A673 (cell line): ENCODE data around the gene PNLDC1. TPM values are rescaled to one million over a fixed set of nuclear protein-coding genes. Genes with fewer than 3 reads are reported as not detected.
"Not testable (repeated sequence)": the region's sequence is repeated elsewhere in the genome, so short reads cannot be mapped to it uniquely, and the experiment has no call there.

Experiments used
- BruUV-seq: library from RNA; stranded (reverse); fragments of 400-500 nt; replicated peaks from 2 replicates; lab custom pipeline; 2021; lab: Mats Ljungman, UMichigan
- CTCF ChIA-PET: fragments of 300-600 bp; sonication (Branson Sonifier 250); formaldehyde crosslinking; loops from one replicate; lab custom pipeline; 2022; ENCODE audit warnings: antibody characterized with exemption; lab: Charles Lee
- POLR2A ChIA-PET: fragments of 300-600 bp; sonication (Branson Sonifier 250); formaldehyde crosslinking; loops from one replicate; lab custom pipeline; 2022; ENCODE audit warnings: antibody characterized with exemption; ENCODE audit not compliant: low non-redundant PET; lab: Charles Lee
- DNase-seq: peaks from one replicate; pipeline ENCODE4 v3.0.0-alpha.2; 2015; ENCODE audit warnings: low spot score
- H3K27ac ChIP-seq: fragments of 200-600 bp; sonication (generic); 2 replicates; pipeline ENCODE4 v1.5.1; 2016; ENCODE audit warnings: mixed run types, low read depth, mild to moderate bottlenecking, mixed read lengths, antibody characterized with exemption, low read length; ENCODE audit not compliant: poor library complexity, severe bottlenecking
- H3K27me3 ChIP-seq: fragments of 200-600 bp; sonication (generic); replicated peaks from 2 replicates; pipeline ENCODE4 v1.6.1; 2017; ENCODE audit warnings: mixed run types, low read depth, mild to moderate bottlenecking, mixed read lengths, antibody characterized with exemption, low read length; ENCODE audit not compliant: insufficient read depth, poor library complexity
- H3K36me3 ChIP-seq: fragments of 200-600 bp; sonication (generic); 2 replicates; pipeline ENCODE4 v1.6.1; 2016; ENCODE audit warnings: mixed run types, mild to moderate bottlenecking, mixed read lengths, antibody characterized with exemption, low read length; ENCODE audit not compliant: insufficient read depth, poor library complexity, severe bottlenecking
- H3K4me1 ChIP-seq: fragments of 200-600 bp; sonication (generic); 2 replicates; pipeline ENCODE4 v1.6.1; 2017; ENCODE audit warnings: mixed run types, mild to moderate bottlenecking, mixed read lengths, antibody characterized with exemption, low read length; ENCODE audit not compliant: insufficient read depth, poor library complexity, severe bottlenecking
- H3K4me3 ChIP-seq: fragments of 200-600 bp; sonication (generic); 2 replicates; pipeline ENCODE4 v1.5.1; 2016; ENCODE audit warnings: low read depth, mixed run types, mild to moderate bottlenecking, mixed read lengths, low read length; ENCODE audit not compliant: poor library complexity, severe bottlenecking
- H3K9me3 ChIP-seq: fragments of 200-600 bp; sonication (generic); 2 replicates; pipeline ENCODE4 v1.6.1; 2016; ENCODE audit warnings: mixed run types, low read depth, mild to moderate bottlenecking, mixed read lengths, antibody characterized with exemption, low read length; ENCODE audit not compliant: poor library complexity, severe bottlenecking
- CTCF ChIP-seq: fragments of 300-800, 200-600 bp; sonication (generic); conservative IDR thresholded peaks from 2 replicates; pipeline ENCODE4 v1.5.1; 2017; ENCODE audit warnings: low read depth, mild to moderate bottlenecking, antibody characterized with exemption, low read length, moderate library complexity, mixed read lengths
- EZH2 ChIP-seq: fragments of 200-600 bp; sonication (generic); IDR thresholded peaks from 2 replicates; pipeline ENCODE4 v1.6.1; 2017; ENCODE audit warnings: borderline replicate concordance, low read depth, mild to moderate bottlenecking, mixed read lengths, antibody characterized with exemption, low read length; ENCODE audit not compliant: poor library complexity, severe bottlenecking
- intact Hi-C: fragments of 100-400 bp; cut with micrococcal nuclease; formaldehyde crosslinking; loops from one replicate; pipeline ENCODE4 v1.10.0; 2022; ENCODE audit not compliant: unreplicated experiment
- total RNA-seq: library from RNA; stranded (reverse); gene quantifications from 2 replicates; pipeline ENCODE4 v1.2.3, GENCODE V29; 2021

PNLDC1 gene
- total RNA-seq, 1 experiment from 2014 or later, result 0.58 TPM

GRCh38 chr6:159823953-159824352, 23.9 kb downstream of the PNLDC1 start:
- ChIA-PET CTCF (no interaction called here), POLR2A (no interaction called here)
- Histone ChIP-seq H3K4me1 (peaks cover 3% of the 10 kb centered on the region), H3K36me3 (no peaks in the 10 kb centered on the region), H3K27ac (no peak overlapping the region), H3K27me3 (no peaks in the 10 kb centered on the region), H3K9me3 (no peaks in the 10 kb centered on the region), H3K4me3 (no peak overlapping the region)
- no peak for DNase-seq
- intact Hi-C loops, result no loop called here
- no peak for TF ChIP-seq EZH2
- TF ChIP-seq CTCF, result no peak
- no TSS peak for BruUV-seq

- H3K27ac ChIP-seq, H3K4me3 ChIP-seq, BruUV-seq, H3K27me3 ChIP-seq, CTCF ChIA-PET, DNase-seq, H3K9me3 ChIP-seq, POLR2A ChIA-PET, intact Hi-C loops, H3K36me3 ChIP-seq: not testable (repeated sequence)
- peaks cover 10% of the 10 kb centered on the region for H3K4me1 ChIP-seq
Observed at GRCh38 chr6:159824690-159825089, 24.6 kb downstream of the PNLDC1 start.

- Histone ChIP-seq H3K4me1 (peaks cover 23% of the 10 kb centered on the region), H3K36me3 (no peaks in the 10 kb centered on the region), H3K27me3 (no peaks in the 10 kb centered on the region), H3K9me3 (no peaks in the 10 kb centered on the region), H3K27ac (no peak overlapping the region), H3K4me3 (no peak overlapping the region)
- POLR2A ChIA-PET, result no interaction called here
- CTCF ChIA-PET, result no interaction called here
- no peak for TF ChIP-seq CTCF
- TF ChIP-seq EZH2, result no peak
- no peak for DNase-seq
- no TSS peak for BruUV-seq
- intact Hi-C loops, result no loop called here
Observed at GRCh38 chr6:159826004-159826403, 25.9 kb downstream of the PNLDC1 start.

- TF ChIP-seq EZH2 (no peak), CTCF (no peak)
- ChIA-PET POLR2A (no interaction called here), CTCF (no interaction called here)
- no peak overlapping the region for H3K4me3 ChIP-seq
- no TSS peak for BruUV-seq
- H3K36me3 ChIP-seq, result no peaks in the 10 kb centered on the region
- H3K4me1 ChIP-seq, result peaks cover 27% of the 10 kb centered on the region
- H3K27ac ChIP-seq, result no peak overlapping the region
- H3K9me3 ChIP-seq, result no peaks in the 10 kb centered on the region
- intact Hi-C loops, result no loop called here
- DNase-seq, result no peak
- no peaks in the 10 kb centered on the region for H3K27me3 ChIP-seq
Observed at GRCh38 chr6:159826968-159827647, 27.0 kb downstream of the PNLDC1 start.
